GM12878 (cell line): ENCODE measurements around the gene KPNA1. TPM values are rescaled to one million over a fixed set of nuclear protein-coding genes. Genes with fewer than 3 reads are reported as not detected.

Experiments
- CHD2 ChIP-seq: IDR thresholded peaks from 2 replicates; pipeline ENCODE4 v1.6.1; 2011; ENCODE audit warnings: low read depth, low read length, improper control_type of control experiment, borderline replicate concordance
- EGR1 ChIP-seq, 2 experiments: IDR thresholded peaks; 1 replicate in 1 of 2; 2 replicates in 1 of 2; pipeline ENCODE4 v1.6.1; 2011 to 2012; ENCODE audit warnings: low read depth in 2 of 2, low read length in 2 of 2, borderline replicate concordance in 1 of 2, mild to moderate bottlenecking in 1 of 2, moderate library complexity in 1 of 2
- GABPA ChIP-seq: IDR thresholded peaks from 2 replicates; pipeline ENCODE4 v1.6.1; 2014; ENCODE audit warnings: antibody characterized with exemption, low read depth, mild to moderate bottlenecking, inconsistent platforms
- HCFC1 ChIP-seq: fragments of 150-350 bp; IDR thresholded peaks from 2 replicates; pipeline ENCODE4 v1.6.1; 2014; ENCODE audit warnings: low read length
- MEF2B ChIP-seq: fragments of 450-650 bp; IDR thresholded peaks from 2 replicates; pipeline ENCODE4 v1.6.1; 2018; ENCODE audit warnings: mild to moderate bottlenecking, moderate library complexity; ENCODE audit not compliant: partially characterized antibody, poor library complexity, severe bottlenecking
- NBN ChIP-seq: fragments of 450-650 bp; IDR thresholded peaks from 2 replicates; pipeline ENCODE4 v1.6.1; 2016
- NFYA ChIP-seq: IDR thresholded peaks from 2 replicates; pipeline ENCODE4 v1.6.1; 2011; ENCODE audit warnings: low read depth, mild to moderate bottlenecking, low read length, improper control_type of control experiment, borderline replicate concordance
- PML ChIP-seq: IDR thresholded peaks from 2 replicates; pipeline ENCODE4 v1.6.1; 2012; ENCODE audit warnings: low read length, inconsistent platforms
- RAD21 ChIP-seq: IDR thresholded peaks from 2 replicates; pipeline ENCODE4 v1.6.1; 2011; ENCODE audit warnings: mild to moderate bottlenecking, low read depth, low read length, moderate library complexity; ENCODE audit not compliant: insufficient read depth
- RB1 ChIP-seq: fragments of 450-650 bp; formaldehyde crosslinking; IDR thresholded peaks from 2 replicates; pipeline ENCODE4 v1.6.1; 2017; ENCODE audit warnings: mild to moderate bottlenecking, borderline replicate concordance
- RCOR1 ChIP-seq: conservative IDR thresholded peaks from 2 replicates; pipeline ENCODE4 v1.6.1; 2012; ENCODE audit warnings: low read depth, low read length, improper control_type of control experiment
- SIX5 ChIP-seq: IDR thresholded peaks from 2 replicates; pipeline ENCODE4 v1.6.1; 2011; ENCODE audit warnings: mild to moderate bottlenecking, low read depth, low read length, moderate library complexity; ENCODE audit not compliant: severe bottlenecking
- STAT3 ChIP-seq: IDR thresholded peaks from 2 replicates; pipeline ENCODE4 v1.6.1; 2011; ENCODE audit warnings: low read depth, low read length, improper control_type of control experiment
- TCF3 ChIP-seq: IDR thresholded peaks from 2 replicates; pipeline ENCODE4 v1.6.1; 2012; ENCODE audit warnings: low read depth, mild to moderate bottlenecking, low read length, borderline replicate concordance; ENCODE audit not compliant: insufficient read depth
- TCF7 ChIP-seq: IDR thresholded peaks from 2 replicates; pipeline ENCODE4 v1.6.1; 2014; ENCODE audit warnings: antibody characterized with exemption, borderline replicate concordance
- WRNIP1 ChIP-seq: IDR thresholded peaks from 2 replicates; pipeline ENCODE4 v1.6.1; 2011; ENCODE audit warnings: low read depth, low read length, improper control_type of control experiment, borderline replicate concordance
- YBX1 ChIP-seq: fragments of 450-650 bp; IDR thresholded peaks from 2 replicates; pipeline ENCODE4 v1.6.1; 2016; ENCODE audit warnings: antibody characterized with exemption
- ZNF24 ChIP-seq: fragments of 450-650 bp; IDR thresholded peaks from 2 replicates; pipeline ENCODE4 v1.6.1; 2017; ENCODE audit warnings: antibody characterized with exemption, mild to moderate bottlenecking
- ZZZ3 ChIP-seq: IDR thresholded peaks from 2 replicates; pipeline ENCODE4 v1.6.1; 2011; ENCODE audit warnings: low read depth; ENCODE audit not compliant: control insufficient read depth, insufficient read length
- polyA plus RNA-seq, 11 experiments: library from polyadenylated mRNA; depleted of rRNA in 4 of 11; unstranded in 6 of 11; stranded (reverse) in 5 of 11; fragments of >200 nt; fragmentation: Nextera tagmentation in 4 of 11; fragmentation: Illumina TruSeq in 1 of 11; extraction: Ambion mirVana in 4 of 11; extraction: Trizol in 1 of 11; gene quantifications; 1 replicate in 1 of 11; 2 replicates in 10 of 11; pipeline versions ENCODE4 v1.2.1 to v1.2.3, GENCODE V29; 2011 to 2016; ENCODE audit warnings: inconsistent platforms in 2 of 11, missing spikeins in 2 of 11, low read depth in 1 of 11
- total RNA-seq, 4 experiments: library from RNA; depleted of rRNA in 3 of 4; stranded (reverse); fragments of >200 nt in 3 of 4; fragmentation: Illumina TruSeq in 1 of 4; extraction: Trizol in 1 of 4; gene quantifications; 2 replicates each; pipeline versions ENCODE4 v1.2.1 to v1.2.3, GENCODE V29; 2013 to 2021
- TF ChIP-seq, protein P1 (sequence below): fragments of 450-650 bp; IDR thresholded peaks from 2 replicates; pipeline ENCODE4 v1.6.1; 2017; ENCODE audit warnings: mild to moderate bottlenecking, low read depth, inconsistent platforms; ENCODE audit not compliant: poor library complexity, severe bottlenecking
- TF ChIP-seq, protein P2 (sequence below): IDR thresholded peaks from 2 replicates; pipeline ENCODE4 v1.6.1; 2011; ENCODE audit warnings: borderline replicate concordance, low read depth, mild to moderate bottlenecking, moderate library complexity, low read length; ENCODE audit not compliant: insufficient read depth, poor library complexity, severe bottlenecking
- TF ChIP-seq, protein P3 (sequence below): IDR thresholded peaks from 2 replicates; pipeline ENCODE4 v1.6.1; 2011; ENCODE audit warnings: mild to moderate bottlenecking, low read depth, low read length, moderate library complexity; ENCODE audit not compliant: insufficient replicate concordance
- TF ChIP-seq, protein P4 (sequence below): fragments of 450-650 bp; IDR thresholded peaks from 2 replicates; pipeline ENCODE4 v1.6.1; 2018; ENCODE audit warnings: mild to moderate bottlenecking, low read depth, moderate library complexity; ENCODE audit not compliant: partially characterized antibody

KPNA1 gene
- total and polyA plus RNA-seq, 10 of the 15 experiments (the other 5 are each of a cell fraction or from before 2014, with no cell fraction given): 8.5 to 52.7 (median 41.0) TPM

DNA sequence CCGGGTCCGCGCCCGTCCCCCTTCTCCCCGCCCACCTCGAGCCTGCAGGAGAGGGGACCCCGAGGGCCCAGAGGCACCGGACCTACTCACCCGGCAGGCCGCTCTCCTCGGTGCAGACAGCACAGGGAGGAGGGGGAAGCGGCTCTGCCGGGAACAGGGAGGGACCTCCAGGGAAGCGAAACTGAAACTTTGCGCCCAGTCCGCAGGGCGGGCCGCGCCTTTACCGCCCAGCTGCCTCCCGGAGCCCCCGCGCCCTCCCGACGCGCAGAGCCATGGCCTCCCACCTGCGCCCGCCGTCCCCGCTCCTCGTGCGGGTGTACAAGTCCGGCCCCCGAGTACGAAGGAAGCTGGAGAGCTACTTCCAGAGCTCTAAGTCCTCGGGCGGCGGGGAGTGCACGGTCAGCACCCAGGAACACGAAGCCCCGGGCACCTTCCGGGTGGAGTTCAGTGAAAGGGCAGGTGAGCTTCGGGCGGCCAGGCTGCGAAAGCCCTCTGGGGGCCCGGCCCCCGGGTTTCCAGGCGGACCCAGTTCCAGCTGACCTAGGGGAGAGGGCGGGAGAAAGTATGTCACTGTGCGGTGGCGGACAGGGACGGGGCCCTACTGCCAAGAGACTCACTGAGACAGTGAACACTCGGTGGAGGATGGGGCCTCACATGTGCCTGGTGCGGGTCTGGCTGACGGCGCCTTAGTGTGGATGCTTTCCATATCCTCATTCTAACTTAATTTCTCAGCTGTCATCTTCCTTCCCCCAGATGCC lies 49.6 kb upstream of the KPNA1 start, which contains the start of the genes DTX3L and PARP9 (continued):
- TF ChIP-seq MEF2B (no peak), TCF7 (no peak), ZZZ3 (no peak), RAD21 (no peak), HCFC1 (peak; percentile 25; the same call in 1 of the 2 replicates), RCOR1 (no peak), STAT3 (no peak; the same call in 1 of the 2 replicates), NBN (0 out of 2 replicates have a peak, but pooled peaks have one; percentile 46), TCF3 (peak; percentile 57; the same call in 1 of the 2 replicates), PML (no peak), YBX1 (no peak), EGR1 (IDR thresholded peaks at IDR 0.05; ENCODE audit: borderline replicate concordance in 1 of 2, low read depth in 2 of 2, low read length in 2 of 2) (no peak), WRNIP1 (no peak), GABPA (no peak), SIX5 (no peak), NFYA (no peak), RB1 (peak; percentile 70; the same call in 1 of the 2 replicates), ZNF24 (no peak), CHD2 (0 out of 2 replicates have a peak, but pooled peaks have one; percentile 37)
- TF ChIP-seq, protein P1, sequence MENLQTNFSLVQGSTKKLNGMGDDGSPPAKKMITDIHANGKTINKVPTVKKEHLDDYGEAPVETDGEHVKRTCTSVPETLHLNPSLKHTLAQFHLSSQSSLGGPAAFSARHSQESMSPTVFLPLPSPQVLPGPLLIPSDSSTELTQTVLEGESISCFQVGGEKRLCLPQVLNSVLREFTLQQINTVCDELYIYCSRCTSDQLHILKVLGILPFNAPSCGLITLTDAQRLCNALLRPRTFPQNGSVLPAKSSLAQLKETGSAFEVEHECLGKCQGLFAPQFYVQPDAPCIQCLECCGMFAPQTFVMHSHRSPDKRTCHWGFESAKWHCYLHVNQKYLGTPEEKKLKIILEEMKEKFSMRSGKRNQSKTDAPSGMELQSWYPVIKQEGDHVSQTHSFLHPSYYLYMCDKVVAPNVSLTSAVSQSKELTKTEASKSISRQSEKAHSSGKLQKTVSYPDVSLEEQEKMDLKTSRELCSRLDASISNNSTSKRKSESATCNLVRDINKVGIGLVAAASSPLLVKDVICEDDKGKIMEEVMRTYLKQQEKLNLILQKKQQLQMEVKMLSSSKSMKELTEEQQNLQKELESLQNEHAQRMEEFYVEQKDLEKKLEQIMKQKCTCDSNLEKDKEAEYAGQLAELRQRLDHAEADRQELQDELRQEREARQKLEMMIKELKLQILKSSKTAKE: no peak
- TF ChIP-seq, protein P2, sequence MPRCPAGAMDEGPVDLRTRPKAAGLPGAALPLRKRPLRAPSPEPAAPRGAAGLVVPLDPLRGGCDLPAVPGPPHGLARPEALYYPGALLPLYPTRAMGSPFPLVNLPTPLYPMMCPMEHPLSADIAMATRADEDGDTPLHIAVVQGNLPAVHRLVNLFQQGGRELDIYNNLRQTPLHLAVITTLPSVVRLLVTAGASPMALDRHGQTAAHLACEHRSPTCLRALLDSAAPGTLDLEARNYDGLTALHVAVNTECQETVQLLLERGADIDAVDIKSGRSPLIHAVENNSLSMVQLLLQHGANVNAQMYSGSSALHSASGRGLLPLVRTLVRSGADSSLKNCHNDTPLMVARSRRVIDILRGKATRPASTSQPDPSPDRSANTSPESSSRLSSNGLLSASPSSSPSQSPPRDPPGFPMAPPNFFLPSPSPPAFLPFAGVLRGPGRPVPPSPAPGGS: no peak
- TF ChIP-seq, protein P3, sequence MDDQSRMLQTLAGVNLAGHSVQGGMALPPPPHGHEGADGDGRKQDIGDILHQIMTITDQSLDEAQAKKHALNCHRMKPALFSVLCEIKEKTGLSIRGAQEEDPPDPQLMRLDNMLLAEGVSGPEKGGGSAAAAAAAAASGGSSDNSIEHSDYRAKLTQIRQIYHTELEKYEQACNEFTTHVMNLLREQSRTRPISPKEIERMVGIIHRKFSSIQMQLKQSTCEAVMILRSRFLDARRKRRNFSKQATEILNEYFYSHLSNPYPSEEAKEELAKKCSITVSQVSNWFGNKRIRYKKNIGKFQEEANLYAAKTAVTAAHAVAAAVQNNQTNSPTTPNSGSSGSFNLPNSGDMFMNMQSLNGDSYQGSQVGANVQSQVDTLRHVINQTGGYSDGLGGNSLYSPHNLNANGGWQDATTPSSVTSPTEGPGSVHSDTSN: peak; percentile 24
- TF ChIP-seq, protein P4, sequence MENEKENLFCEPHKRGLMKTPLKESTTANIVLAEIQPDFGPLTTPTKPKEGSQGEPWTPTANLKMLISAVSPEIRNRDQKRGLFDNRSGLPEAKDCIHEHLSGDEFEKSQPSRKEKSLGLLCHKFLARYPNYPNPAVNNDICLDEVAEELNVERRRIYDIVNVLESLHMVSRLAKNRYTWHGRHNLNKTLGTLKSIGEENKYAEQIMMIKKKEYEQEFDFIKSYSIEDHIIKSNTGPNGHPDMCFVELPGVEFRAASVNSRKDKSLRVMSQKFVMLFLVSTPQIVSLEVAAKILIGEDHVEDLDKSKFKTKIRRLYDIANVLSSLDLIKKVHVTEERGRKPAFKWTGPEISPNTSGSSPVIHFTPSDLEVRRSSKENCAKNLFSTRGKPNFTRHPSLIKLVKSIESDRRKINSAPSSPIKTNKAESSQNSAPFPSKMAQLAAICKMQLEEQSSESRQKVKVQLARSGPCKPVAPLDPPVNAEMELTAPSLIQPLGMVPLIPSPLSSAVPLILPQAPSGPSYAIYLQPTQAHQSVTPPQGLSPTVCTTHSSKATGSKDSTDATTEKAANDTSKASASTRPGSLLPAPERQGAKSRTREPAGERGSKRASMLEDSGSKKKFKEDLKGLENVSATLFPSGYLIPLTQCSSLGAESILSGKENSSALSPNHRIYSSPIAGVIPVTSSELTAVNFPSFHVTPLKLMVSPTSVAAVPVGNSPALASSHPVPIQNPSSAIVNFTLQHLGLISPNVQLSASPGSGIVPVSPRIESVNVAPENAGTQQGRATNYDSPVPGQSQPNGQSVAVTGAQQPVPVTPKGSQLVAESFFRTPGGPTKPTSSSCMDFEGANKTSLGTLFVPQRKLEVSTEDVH: no peak
